ENCODE results near the gene TRABD2B. TPM values are rescaled to one million over a fixed set of nuclear protein-coding genes. Genes with fewer than 3 reads are reported as not detected.

Gene TRABD2B
- total and polyA plus RNA-seq, 2 donors (not counting 3 experiments of a cell fraction or from before 2014, with no cell fraction given), result not detected

DNA sequence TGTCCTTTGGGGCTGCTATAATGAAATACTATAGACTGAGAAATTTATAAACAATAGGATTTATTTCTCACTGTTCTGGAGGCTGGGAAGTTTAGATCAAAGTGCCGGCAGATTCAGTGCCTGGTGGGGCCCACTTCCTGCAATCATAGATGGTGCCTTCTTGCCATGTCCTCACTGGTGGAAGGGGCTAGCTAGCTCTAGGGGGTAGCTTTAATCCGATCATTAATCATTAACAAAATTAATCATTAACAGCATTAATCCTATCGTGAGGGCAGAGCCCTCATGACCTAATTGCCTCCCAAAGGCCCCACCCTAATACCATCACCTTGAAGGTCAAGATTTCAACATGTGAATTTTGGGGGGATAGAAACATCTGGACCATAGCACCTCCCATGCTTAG is 124.3 kb downstream of the TRABD2B start:
- H2AFZ ChIP-seq (ENCODE audit: low read depth, low read length), result no peak overlapping the region
- H3K27me3 ChIP-seq (ENCODE audit: control insufficient read depth in 2 of 2, insufficient read depth in 2 of 2, low read length in 2 of 2), result no peaks in the 10 kb centered on the region
- CTCF ChIA-PET, result interaction anchor here (0.8 to 1.1 kb wide), 3 partner anchors 10 to 125 kb away, joined by 3 to 4 read pairs (median 3); partner anchors contain the start of gene TRABD2B
- TF ChIP-seq POLR2AphosphoS5 (IDR thresholded peaks at IDR 0.05; ENCODE audit: insufficient read depth, low read depth, low read length), result no peak
- no peak for TF ChIP-seq MYC (IDR thresholded peaks at IDR 0.05; ENCODE audit: low read depth, low read length)
- TF ChIP-seq JUN (IDR thresholded peaks at IDR 0.05; ENCODE audit: borderline replicate concordance, insufficient read depth, insufficient read length, low read depth), result no peak
- no peak for TF ChIP-seq MAX (IDR thresholded peaks at IDR 0.05; ENCODE audit: insufficient read depth, insufficient read length)
- no peak for TF ChIP-seq POLR2A (IDR thresholded peaks at IDR 0.05; ENCODE audit: low read depth, low read length)
- H3K4me2 ChIP-seq (ENCODE audit: insufficient read depth, low read length), result no peak overlapping the region
- no peaks in the 10 kb centered on the region for H3K4me1 ChIP-seq (ENCODE audit: control insufficient read depth, extremely low read depth, insufficient read depth, low read length)
- no peak overlapping the region for H3K4me3 ChIP-seq (replicated peaks in 1 of 3; ENCODE audit: insufficient read depth in 1 of 3, low read depth in 1 of 3, low read length in 3 of 3)
- no peaks in the 10 kb centered on the region for H3K79me2 ChIP-seq (ENCODE audit: control insufficient read depth, insufficient read depth, low read length)
- dilution Hi-C loops (cut with MboI; ENCODE audit: extremely low pct_ligation_motif_present, low sequenced_read_pairs) (no loop called here), intact Hi-C loops (cut with micrococcal nuclease) (no loop called here)
- H4K20me1 ChIP-seq (replicated peaks; ENCODE audit: control insufficient read depth, extremely low read depth, insufficient read depth, low read length), result no peaks in the 10 kb centered on the region
- POLR2A ChIA-PET, result no interaction called here
- BruUV-seq (replicated peaks), result no TSS peak
- no peak overlapping the region for H3K27ac ChIP-seq (ENCODE audit: insufficient read depth, low read depth, low read length)
- no peak for DNase-seq (ENCODE audit: low read depth, low spot score)
- no peak overlapping the region for H3K9ac ChIP-seq (replicated peaks; ENCODE audit: extremely low read depth, insufficient read depth, low read length)
- H3K9me1 ChIP-seq (replicated peaks; ENCODE audit: control insufficient read depth, extremely low read depth, insufficient read depth, low read length), result no peaks in the 10 kb centered on the region
- H3K9me3 ChIP-seq (replicated peaks; ENCODE audit: control insufficient read depth, insufficient read depth, low read length), result no peaks in the 10 kb centered on the region
- H3K36me3 ChIP-seq (ENCODE audit: control insufficient read depth in 2 of 2, extremely low read depth in 1 of 2, insufficient read depth in 2 of 2, low read length in 2 of 2), result no peaks in the 10 kb centered on the region
- FAIRE-seq, result no peak

DNA sequence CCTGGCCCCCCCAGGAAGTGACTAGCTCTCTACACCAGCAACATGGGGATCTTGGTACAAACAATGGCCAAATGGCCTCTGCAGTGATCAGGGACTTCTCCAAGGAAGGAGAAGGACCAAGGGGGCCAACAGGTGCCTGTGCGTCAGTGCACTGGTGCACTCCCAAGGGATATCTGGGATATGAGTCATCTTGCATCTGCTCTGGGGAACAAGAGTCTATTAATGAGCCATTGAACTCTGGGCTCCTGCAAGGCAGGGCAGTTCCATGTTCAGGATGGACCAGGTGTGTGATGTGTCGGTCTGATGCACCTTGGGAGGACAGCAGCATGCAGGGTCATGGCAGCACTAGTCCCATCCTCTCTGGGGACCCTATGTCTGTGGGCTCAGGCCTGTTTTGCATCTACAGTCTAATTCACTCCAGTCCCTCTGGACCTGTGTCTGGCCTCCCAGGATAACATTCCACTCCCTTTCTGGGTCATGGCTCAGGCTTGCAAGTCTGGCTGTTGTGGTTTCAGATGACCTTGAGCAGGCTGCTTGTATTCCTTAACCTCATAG is 125.3 kb downstream of the TRABD2B start:
- dilution Hi-C loops (cut with MboI; ENCODE audit: extremely low pct_ligation_motif_present, low sequenced_read_pairs), result no loop called here
- POLR2A ChIA-PET, result no interaction called here
- FAIRE-seq, result no peak

More for the DNA sequence above, 125.3 kb downstream of the TRABD2B start:
- TF ChIP-seq FOS (IDR thresholded peaks at IDR 0.05; ENCODE audit: borderline replicate concordance, insufficient read depth, low read length) (no peak), POLR2AphosphoS5 (IDR thresholded peaks at IDR 0.05; ENCODE audit: insufficient read depth, low read depth, low read length) (no peak), CTCF (IDR thresholded peaks at IDR 0.05; ENCODE audit: extremely low read depth in 1 of 2, insufficient read depth in 1 of 2, low read depth in 1 of 2, low read length in 2 of 2) (no peak)
- Histone ChIP-seq H3K4me3 (replicated peaks in 1 of 3; ENCODE audit: insufficient read depth in 1 of 3, low read depth in 1 of 3, low read length in 3 of 3) (no peak overlapping the region), H3K79me2 (ENCODE audit: control insufficient read depth, insufficient read depth, low read length) (no peaks in the 10 kb centered on the region), H2AFZ (ENCODE audit: low read depth, low read length) (no peak overlapping the region), H4K20me1 (replicated peaks; ENCODE audit: control insufficient read depth, extremely low read depth, insufficient read depth, low read length) (no peaks in the 10 kb centered on the region), H3K4me2 (ENCODE audit: insufficient read depth, low read length) (no peak overlapping the region), H3K27me3 (ENCODE audit: control insufficient read depth in 2 of 2, insufficient read depth in 2 of 2, low read length in 2 of 2) (no peaks in the 10 kb centered on the region), H3K36me3 (ENCODE audit: control insufficient read depth in 2 of 2, extremely low read depth in 1 of 2, insufficient read depth in 2 of 2, low read length in 2 of 2) (no peaks in the 10 kb centered on the region), H3K9me1 (replicated peaks; ENCODE audit: control insufficient read depth, extremely low read depth, insufficient read depth, low read length) (no peaks in the 10 kb centered on the region), H3K9ac (replicated peaks; ENCODE audit: extremely low read depth, insufficient read depth, low read length) (no peak overlapping the region), H3K9me3 (replicated peaks; ENCODE audit: control insufficient read depth, insufficient read depth, low read length) (no peaks in the 10 kb centered on the region), H3K4me1 (ENCODE audit: control insufficient read depth, extremely low read depth, insufficient read depth, low read length) (no peaks in the 10 kb centered on the region), H3K27ac (ENCODE audit: insufficient read depth, low read depth, low read length) (no peak overlapping the region)
- CTCF ChIA-PET, result no interaction called here
- no peak for DNase-seq (ENCODE audit: low read depth, low spot score)
- intact Hi-C loops (cut with micrococcal nuclease), result no loop called here
- no TSS peak for BruUV-seq (replicated peaks)
